CD4-positive, alpha-beta T cell treated with Interleukin-21 for 1 hour (primary cell): ENCODE measurements around the gene SMKR1.
"Not testable (repeated sequence)": the region's sequence is repeated elsewhere in the genome, so short reads cannot be mapped to it uniquely, and the experiment has no call there.

ENCODE experiments used
- DNase-seq: peaks from one replicate; pipeline ENCODE4 v3.0.0-alpha.2; 2020

SMKR1 gene

DNA sequence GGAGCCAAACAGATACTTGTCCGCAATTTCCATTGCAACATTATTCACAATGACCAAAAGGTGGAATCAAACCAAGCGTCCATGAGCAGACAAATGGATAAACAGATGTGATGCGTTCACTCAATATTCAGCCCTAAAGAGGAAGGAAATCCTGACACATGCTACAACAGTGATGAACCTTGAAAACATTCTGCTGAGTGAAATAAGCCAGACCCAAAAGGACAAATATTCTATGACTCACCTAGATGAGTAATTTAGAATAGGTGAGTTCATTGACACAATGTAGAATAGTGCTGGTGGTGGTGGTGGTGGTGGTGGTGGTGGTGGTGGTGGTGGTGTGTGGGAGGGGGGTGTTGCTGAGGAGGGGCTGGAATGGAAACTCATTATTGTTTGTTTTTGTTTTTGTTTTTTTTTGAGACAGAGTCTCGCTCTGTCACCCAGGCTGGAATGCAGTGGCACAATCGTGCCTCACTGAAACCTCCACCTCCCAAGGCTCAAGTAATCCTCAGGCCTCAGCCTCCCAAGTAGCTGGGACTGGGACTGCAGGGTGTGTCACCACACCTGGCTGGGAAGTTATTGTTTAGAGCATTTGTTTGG lies 28.6 kb downstream of the SMKR1 start:
- no peak for DNase-seq

- DNase-seq = no peak
These were observed 29.4 kb downstream of the SMKR1 start for GRCh38 chr7:129531721-129532120.

DNA sequence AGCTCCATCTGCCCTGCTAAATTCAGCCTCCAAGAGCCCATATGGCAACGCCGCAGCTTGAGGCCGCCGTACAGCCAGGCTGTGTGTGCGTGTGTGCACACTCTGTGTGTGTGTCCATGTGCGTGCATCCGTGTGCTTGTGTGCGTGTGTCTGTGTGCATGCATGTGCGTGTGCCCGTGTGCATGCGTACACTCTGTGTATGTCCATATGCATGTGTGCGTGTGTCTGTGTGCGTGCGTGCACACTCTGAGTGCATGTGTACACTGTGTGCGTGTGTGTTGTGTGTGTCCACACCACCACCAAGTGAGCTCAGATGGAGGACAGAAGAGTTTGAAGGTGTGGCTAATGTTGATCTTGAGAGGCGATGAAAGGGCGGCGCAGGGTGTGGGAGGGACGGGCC lies 30.0 kb downstream of the SMKR1 start:
- DNase-seq = no peak

DNA sequence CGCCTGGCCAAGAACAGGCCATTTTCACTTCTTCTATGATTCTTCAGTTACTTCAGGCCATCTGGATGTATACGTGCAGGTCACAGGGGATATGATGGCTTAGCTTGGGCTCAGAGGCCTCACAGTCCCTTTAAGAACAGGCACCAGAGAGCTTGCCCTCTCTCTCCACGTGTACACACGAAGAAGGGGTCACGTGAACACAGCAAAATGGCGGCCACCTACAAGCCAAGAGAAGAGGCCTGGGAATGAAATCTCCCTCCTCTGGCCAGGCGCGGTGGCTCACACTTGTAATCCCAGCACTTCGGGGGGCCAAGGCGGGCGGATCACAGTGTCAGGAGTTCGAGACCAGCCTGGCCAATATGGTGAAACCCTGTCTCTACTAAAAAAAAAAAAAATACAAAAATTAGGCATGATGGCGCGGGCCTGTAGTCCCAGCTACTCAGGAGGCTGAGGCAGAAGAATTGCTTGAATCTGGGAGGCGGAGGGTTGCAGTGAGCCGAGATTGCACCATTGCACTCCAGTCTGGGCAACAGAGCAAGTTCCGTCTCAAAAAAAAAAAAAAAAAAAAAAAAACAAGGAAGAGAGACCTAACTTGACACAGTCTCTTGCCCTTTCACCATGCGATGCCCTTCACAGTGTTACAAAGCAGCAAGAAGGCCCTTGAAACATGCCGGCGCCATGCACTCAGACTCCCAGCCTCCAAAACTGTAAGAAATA lies 32.4 kb downstream of the SMKR1 start:
- DNase-seq = not testable (repeated sequence)

DNA sequence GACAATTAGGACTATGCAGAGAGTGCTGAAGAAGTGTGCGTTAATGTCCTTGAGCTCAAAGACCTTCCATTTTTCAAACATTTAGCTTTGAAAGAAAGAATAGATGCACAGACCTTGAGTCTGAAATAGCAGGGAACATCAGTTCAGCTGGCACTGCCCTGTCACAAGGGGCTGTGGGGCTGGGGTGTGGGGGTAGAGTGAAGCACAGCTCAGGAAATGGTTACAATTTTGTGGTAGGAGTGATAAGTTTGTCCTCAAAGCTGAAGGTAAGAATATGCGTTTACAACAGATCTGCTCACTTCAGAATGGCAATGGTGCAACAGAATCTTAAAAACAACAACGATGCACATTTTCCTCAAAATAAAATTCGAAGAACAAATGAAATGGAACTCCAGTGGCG lies 33.6 kb downstream of the SMKR1 start:
- peak; percentile 36 for DNase-seq

- no peak for DNase-seq
These were observed 34.0 kb downstream of the SMKR1 start for GRCh38 chr7:129536323-129536722.

- no peak for DNase-seq
These were observed 36.5 kb downstream of the SMKR1 start for GRCh38 chr7:129538790-129539189.

DNA sequence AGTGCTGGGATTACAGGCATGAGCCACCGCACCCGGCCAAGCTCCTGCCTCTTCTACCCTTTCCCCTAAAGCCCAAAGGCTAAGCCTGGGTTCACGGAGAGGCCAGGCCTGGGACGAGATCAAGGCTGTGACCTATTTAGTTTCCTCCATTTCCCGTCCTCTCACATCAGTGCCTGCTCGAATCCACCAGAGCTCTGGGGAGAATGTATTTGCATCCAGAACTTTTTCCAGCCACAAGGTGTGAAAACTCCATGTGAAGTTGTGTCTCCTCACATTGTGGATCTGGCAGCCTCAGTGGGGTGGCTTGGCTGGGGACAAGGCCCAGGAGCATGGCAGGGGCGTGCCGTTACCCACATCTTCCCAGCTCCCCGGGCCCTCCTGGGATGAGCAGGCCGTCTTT lies 38.0 kb downstream of the SMKR1 start:
- DNase-seq = no peak

- no peak for DNase-seq
These were observed 42.4 kb downstream of the SMKR1 start for GRCh38 chr7:129544700-129545099.

DNA sequence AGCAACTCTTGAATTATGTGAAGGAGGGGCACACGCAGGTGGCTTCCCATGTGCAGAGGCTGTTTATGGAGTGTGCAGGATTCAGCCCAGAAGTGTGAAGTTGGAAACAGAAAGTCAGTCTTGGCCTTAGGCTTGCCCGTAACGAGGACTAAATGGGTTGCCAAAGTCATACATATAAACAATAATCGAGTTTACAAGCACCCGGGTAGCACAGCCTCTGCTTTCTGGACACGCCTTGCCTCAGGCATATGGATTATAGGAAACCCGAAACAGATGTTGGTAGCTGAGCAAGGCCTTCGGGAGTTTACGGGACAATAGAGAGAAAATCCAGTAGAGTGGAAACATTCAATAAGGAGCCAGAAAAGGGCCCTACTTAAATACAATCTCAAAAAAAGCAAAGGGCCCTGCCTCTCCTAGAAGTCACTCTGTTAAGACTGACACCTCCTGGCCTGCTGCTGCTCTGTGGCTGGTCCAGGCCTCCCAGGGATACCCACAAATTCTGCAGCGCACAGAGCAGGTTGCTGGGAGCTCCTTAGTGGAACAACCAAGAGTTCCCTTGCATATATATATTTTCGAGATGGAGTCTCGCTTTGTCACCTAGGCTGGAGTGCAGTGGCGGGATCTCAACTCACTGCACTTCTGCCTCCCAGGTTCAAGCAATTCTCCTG lies 48.5 kb downstream of the SMKR1 start:
- DNase-seq = no peak

DNA sequence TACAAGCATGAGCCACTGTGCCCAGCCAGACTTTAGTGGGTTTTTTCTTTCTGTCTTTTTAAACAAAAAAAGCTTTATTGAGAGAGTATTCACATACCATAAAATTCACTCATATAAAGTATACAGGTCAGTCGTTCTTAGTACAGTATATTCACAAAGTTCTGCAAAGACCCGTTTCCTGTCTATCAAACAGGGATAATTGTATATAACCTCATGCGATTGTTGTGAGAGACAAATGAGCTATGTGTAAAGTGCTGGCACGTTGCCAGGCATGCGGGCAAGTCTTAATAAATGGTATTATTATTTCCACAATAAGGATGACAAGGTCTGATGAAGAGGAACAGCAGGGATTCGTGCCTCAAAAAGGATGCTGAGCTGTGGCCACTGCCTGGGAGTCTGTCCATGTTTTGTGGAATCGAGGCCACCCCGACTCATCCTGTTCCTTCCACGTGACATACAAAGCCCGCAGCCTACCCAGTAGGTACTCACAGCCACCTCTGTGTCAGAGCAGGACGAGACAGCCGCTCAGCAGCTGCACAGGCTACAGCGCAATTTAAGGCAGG lies 51.6 kb downstream of the SMKR1 start:
- DNase-seq = peak; percentile 51

GRCh38 chr7:129556607-129557133 lies 54.3 kb downstream of the SMKR1 start:
- no peak for DNase-seq

DNA sequence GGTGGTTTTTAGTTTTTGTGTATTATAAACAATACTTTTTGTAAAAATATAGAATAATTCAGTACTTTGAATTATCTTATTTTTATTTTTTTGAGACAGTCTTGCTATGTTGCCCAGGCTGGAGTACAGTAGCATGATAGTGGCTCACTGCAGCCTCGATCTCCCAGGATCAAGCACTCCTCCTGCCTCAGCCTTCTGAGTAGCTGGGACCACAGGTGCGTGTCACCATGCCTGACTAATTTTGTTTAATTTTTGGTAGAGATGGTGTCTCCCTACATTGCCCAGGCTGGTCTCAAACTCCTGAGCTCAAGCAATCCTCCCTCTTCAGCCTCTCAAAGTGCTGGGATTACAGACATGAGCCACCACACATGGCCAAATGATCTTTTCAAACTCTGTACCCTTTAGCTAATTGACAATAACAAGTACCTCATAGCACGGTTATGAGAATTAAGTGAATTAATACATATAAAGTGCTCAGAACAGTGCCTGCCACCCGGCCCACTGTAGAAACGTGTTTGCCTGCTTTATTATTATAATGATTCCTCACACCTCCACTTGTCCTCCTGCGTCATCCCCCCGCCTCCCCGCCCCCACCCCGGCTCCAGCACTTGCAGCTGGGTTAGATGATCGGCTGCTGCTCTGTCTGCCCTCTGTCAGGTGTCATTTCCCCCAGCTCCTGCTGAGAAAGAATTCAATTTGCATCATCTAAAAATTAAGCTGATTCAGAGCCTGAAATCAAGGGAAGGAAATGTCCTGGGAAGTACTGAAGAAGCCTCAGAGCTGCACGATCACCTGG lies 55.6 kb downstream of the SMKR1 start:
- no peak for DNase-seq

GRCh38 chr7:129559564-129559963 lies 57.2 kb downstream of the SMKR1 start:
- DNase-seq = no peak

DNA sequence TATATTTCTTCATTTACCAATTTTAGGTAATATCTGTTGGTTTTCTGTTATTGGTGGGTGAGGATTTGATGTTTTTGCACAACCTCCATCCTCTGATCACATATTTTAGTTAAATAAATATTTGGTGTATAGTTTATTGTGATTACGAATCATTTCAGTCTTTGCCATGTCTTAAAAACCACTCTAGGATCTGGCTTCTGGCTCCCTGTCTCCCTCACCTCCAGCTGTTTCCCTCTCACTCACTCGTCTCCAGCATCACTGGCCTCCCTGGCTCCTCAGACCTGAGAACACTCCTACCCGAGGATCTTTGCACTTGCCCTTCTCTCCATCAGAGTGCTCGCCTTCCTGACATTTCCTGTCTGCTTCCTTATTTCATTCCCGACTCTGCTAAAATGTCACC lies 58.5 kb downstream of the SMKR1 start:
- no peak for DNase-seq

DNA sequence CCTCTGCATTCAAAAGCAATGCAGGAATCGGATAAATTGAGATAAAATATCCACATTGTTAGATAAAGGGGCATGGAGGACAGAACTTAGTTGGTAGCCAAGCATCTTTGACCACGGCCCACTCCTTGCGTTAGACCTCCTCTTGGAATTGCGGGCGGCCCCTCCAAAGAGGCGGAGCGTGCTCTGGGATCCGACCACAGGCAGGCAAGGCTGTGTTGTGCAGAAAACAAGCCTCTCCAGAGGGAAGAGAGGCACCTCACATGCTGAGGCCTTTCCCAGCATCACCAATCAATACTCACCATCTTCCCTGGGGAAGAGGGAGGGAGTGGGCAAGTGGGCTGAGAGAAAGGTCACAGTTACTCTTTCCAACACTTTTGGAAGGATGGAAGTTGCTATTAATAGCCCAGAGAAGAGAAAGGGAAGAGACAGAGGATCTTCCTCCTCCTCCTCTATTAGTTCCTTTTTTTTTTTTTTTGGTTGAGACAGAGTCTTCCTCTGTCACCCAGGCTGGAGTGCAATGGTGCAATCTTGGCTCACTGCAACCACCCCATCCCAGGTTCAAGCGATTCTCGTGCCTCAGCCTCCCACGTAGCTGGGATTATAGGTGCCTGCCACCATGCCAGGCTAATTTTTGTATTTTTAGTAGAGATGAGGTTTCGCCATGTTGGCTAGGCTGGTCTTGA lies 59.5 kb downstream of the SMKR1 start:
- DNase-seq = no peak
